HEK293 (cell line): Measurements from ENCODE around the gene CAPN5.

ENCODE experiments used
- CTCF ChIA-PET: fragments of 350-600 bp; formaldehyde crosslinking; extraction: SDS; loops from one replicate; lab custom pipeline; 2021; ENCODE audit warnings: antibody characterized with exemption; lab: Yijun Ruan, JAX
- POLR2A ChIA-PET: fragments of 300-600 bp; formaldehyde crosslinking; extraction: SDS; loops from one replicate; lab custom pipeline; 2020; ENCODE audit warnings: antibody characterized with exemption, inconsistent platforms; lab: Yijun Ruan, JAX
- H3K27ac ChIP-seq: fragments of 200-500 bp; sonication (Bioruptor generic); 2 replicates; pipeline ENCODE4 v1.5.1; 2014; ENCODE audit warnings: low read depth, low read length, control low read depth, inconsistent platforms; ENCODE audit errors: extremely low read depth
- H3K36me3 ChIP-seq, 2 experiments: fragments of 200-500 bp in 1 of 2; sonication (Bioruptor generic) in 1 of 2; 1 replicate in 1 of 2; 2 replicates in 1 of 2; pipeline ENCODE4 v1.5.1; 2014 to 2017; ENCODE audit warnings: inconsistent platforms in 2 of 2, low read length in 2 of 2; ENCODE audit not compliant: control insufficient read depth in 2 of 2, insufficient read depth in 1 of 2
- H3K4me1 ChIP-seq: fragments of 200-500 bp; sonication (Bioruptor generic); 2 replicates; pipeline ENCODE4 v1.5.1; 2014; ENCODE audit warnings: mild to moderate bottlenecking, low read length, inconsistent platforms; ENCODE audit not compliant: control insufficient read depth, insufficient read depth
- H3K4me3 ChIP-seq: 2 replicates; pipeline ENCODE4 v1.5.1; 2011; ENCODE audit warnings: low read depth, mild to moderate bottlenecking, control low read depth, low read length, moderate library complexity
- H3K9me3 ChIP-seq: fragments of 200-500 bp; sonication (Bioruptor generic); 2 replicates; pipeline ENCODE4 v1.5.1; 2014; ENCODE audit warnings: low read depth, low read length, inconsistent platforms; ENCODE audit not compliant: control insufficient read depth, insufficient read depth
- BCL11B ChIP-seq: fragments of 450-650 bp; formaldehyde crosslinking; IDR thresholded peaks from 2 replicates; pipeline ENCODE4 v1.5.1; 2016; ENCODE audit warnings: low read depth, missing biosample characterization, missing genetic modification characterization
- GLI4 ChIP-seq: fragments of 450-650 bp; formaldehyde crosslinking; IDR thresholded peaks from 2 replicates; pipeline ENCODE4 v1.5.1; 2016; ENCODE audit warnings: missing biosample characterization, missing genetic modification characterization
- HOXD13 ChIP-seq: sonication (generic); formaldehyde crosslinking; IDR thresholded peaks from 2 replicates; pipeline ENCODE4 v1.8.0; 2022; ENCODE audit warnings: missing genetic modification reagents, borderline replicate concordance
- KLF8 ChIP-seq: fragments of 450-650 bp; formaldehyde crosslinking; IDR thresholded peaks from 2 replicates; pipeline ENCODE4 v1.5.1; 2016; ENCODE audit warnings: missing biosample characterization, missing genetic modification characterization
- TCF7L2 ChIP-seq: IDR thresholded peaks from 2 replicates; pipeline ENCODE4 v1.6.1; 2011; ENCODE audit warnings: low read depth, mild to moderate bottlenecking, inconsistent platforms, low read length, moderate library complexity, borderline replicate concordance
- YY2 ChIP-seq: fragments of 450-650 bp; formaldehyde crosslinking; IDR thresholded peaks from 2 replicates; pipeline ENCODE4 v1.5.1; 2016; ENCODE audit warnings: missing biosample characterization, missing genetic modification characterization
- ZFP37 ChIP-seq: fragments of 450-650 bp; formaldehyde crosslinking; IDR thresholded peaks from 2 replicates; pipeline ENCODE4 v1.5.1; 2016; ENCODE audit warnings: missing biosample characterization, missing genetic modification characterization
- ZFP41 ChIP-seq: fragments of 450-650 bp; formaldehyde crosslinking; IDR thresholded peaks from 2 replicates; pipeline ENCODE4 v1.5.1; 2016; ENCODE audit warnings: missing biosample characterization, missing genetic modification characterization, borderline replicate concordance
- ZFP69B ChIP-seq: fragments of 450-650 bp; formaldehyde crosslinking; IDR thresholded peaks from 2 replicates; pipeline ENCODE4 v1.5.1; 2016; ENCODE audit warnings: missing biosample characterization, missing genetic modification characterization
- ZNF114 ChIP-seq: fragments of 450-650 bp; formaldehyde crosslinking; IDR thresholded peaks from 2 replicates; pipeline ENCODE4 v1.5.0; 2017; ENCODE audit warnings: missing biosample characterization, missing genetic modification characterization
- ZNF175 ChIP-seq: fragments of 450-650 bp; formaldehyde crosslinking; IDR thresholded peaks from 2 replicates; pipeline ENCODE4 v1.5.1; 2016; ENCODE audit warnings: missing biosample characterization, missing genetic modification characterization
- ZNF19 ChIP-seq: fragments of 450-650 bp; formaldehyde crosslinking; IDR thresholded peaks from 2 replicates; pipeline ENCODE4; 2016; ENCODE audit warnings: missing biosample characterization, missing genetic modification characterization, low read depth
- ZNF335 ChIP-seq: fragments of 450-650 bp; formaldehyde crosslinking; conservative IDR thresholded peaks from 2 replicates; pipeline ENCODE4 v1.5.1; 2016; ENCODE audit warnings: missing biosample characterization, missing genetic modification characterization
- ZNF426 ChIP-seq: fragments of 450-650 bp; formaldehyde crosslinking; IDR thresholded peaks from 2 replicates; pipeline ENCODE4 v1.5.1; 2017; ENCODE audit warnings: missing biosample characterization, missing genetic modification characterization, mild to moderate bottlenecking, inconsistent platforms, moderate library complexity
- ZNF433 ChIP-seq: fragments of 450-650 bp; formaldehyde crosslinking; IDR thresholded peaks from 2 replicates; pipeline ENCODE4 v1.5.1; 2016; ENCODE audit warnings: missing biosample characterization, missing genetic modification characterization, low read depth
- ZNF626 ChIP-seq: fragments of 450-650 bp; sonication (Bioruptor Pico); formaldehyde crosslinking; IDR thresholded peaks from 2 replicates; pipeline ENCODE4 v1.5.1; 2018; ENCODE audit warnings: missing biosample characterization, missing genetic modification characterization, inconsistent platforms
- ZNF629 ChIP-seq: fragments of 450-650 bp; formaldehyde crosslinking; IDR thresholded peaks from 2 replicates; pipeline ENCODE4 v1.5.1; 2017; ENCODE audit warnings: missing biosample characterization, missing genetic modification characterization
- ZNF707 ChIP-seq: fragments of 450-650 bp; formaldehyde crosslinking; IDR thresholded peaks from 2 replicates; pipeline ENCODE4 v1.5.1; 2016; ENCODE audit warnings: missing biosample characterization, missing genetic modification characterization
- ZNF792 ChIP-seq: fragments of 450-650 bp; formaldehyde crosslinking; IDR thresholded peaks from 2 replicates; pipeline ENCODE4 v1.5.1; 2016; ENCODE audit warnings: missing biosample characterization, missing genetic modification characterization
- ZNF843 ChIP-seq: fragments of 450-650 bp; formaldehyde crosslinking; IDR thresholded peaks from 2 replicates; pipeline ENCODE4 v1.5.1; 2016; ENCODE audit warnings: missing biosample characterization, missing genetic modification characterization
- TF ChIP-seq, protein P1 (sequence below): fragments of 450-650 bp; formaldehyde crosslinking; IDR thresholded peaks from 2 replicates; pipeline ENCODE4 v1.5.1; 2016; ENCODE audit warnings: missing biosample characterization, missing genetic modification characterization
- TF ChIP-seq, protein P2 (sequence below): fragments of 450-650 bp; IDR thresholded peaks from 2 replicates; pipeline ENCODE4 v1.5.1; 2018; ENCODE audit warnings: missing biosample characterization, missing genetic modification characterization

The CAPN5 gene

DNA sequence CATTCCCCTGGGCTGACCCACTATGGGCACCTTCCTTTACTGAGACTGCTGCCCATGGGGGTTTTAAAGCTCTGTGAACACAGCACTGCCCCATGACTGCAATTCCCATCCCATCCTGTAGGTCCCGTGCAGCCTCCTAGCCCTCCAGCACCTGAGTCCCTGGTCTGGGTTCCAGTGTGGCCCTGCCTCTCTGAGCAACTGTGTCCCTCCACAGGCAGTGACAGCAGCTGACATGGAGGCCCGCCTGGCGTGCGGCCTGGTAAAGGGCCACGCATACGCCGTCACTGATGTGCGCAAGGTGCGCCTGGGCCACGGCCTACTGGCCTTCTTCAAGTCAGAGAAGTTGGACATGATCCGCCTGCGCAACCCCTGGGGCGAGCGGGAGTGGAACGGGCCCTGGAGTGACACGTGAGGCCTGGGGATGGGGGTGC lies 48.4 kb downstream of the CAPN5 start:
- H3K4me1 ChIP-seq: no peaks in the 10 kb centered on the region
- POLR2A ChIA-PET: no interaction called here
- CTCF ChIA-PET: interaction anchor here (0.7 to 2.9 kb wide), 6 partner anchors 12 to 497 kb away, joined by 3 to 15 read pairs (median 4); partner anchors contain the start of gene MYO7A
- no peak overlapping the region for H3K27ac ChIP-seq
- H3K4me3 ChIP-seq: no peak overlapping the region
- no peaks in the 10 kb centered on the region for H3K9me3 ChIP-seq
- TF ChIP-seq, protein P1, sequence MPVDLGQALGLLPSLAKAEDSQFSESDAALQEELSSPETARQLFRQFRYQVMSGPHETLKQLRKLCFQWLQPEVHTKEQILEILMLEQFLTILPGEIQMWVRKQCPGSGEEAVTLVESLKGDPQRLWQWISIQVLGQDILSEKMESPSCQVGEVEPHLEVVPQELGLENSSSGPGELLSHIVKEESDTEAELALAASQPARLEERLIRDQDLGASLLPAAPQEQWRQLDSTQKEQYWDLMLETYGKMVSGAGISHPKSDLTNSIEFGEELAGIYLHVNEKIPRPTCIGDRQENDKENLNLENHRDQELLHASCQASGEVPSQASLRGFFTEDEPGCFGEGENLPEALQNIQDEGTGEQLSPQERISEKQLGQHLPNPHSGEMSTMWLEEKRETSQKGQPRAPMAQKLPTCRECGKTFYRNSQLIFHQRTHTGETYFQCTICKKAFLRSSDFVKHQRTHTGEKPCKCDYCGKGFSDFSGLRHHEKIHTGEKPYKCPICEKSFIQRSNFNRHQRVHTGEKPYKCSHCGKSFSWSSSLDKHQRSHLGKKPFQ (tag by site-specific recombination): no peak
- TF ChIP-seq ZNF843: no peak
- no peak for TF ChIP-seq YY2 (tag by site-specific recombination)
- no peak for TF ChIP-seq GLI4
- TF ChIP-seq ZNF707: no peak
- no peak for TF ChIP-seq ZNF792 (tag by site-specific recombination)
- no peak for TF ChIP-seq ZFP69B (tag by site-specific recombination)
- TF ChIP-seq ZNF19 (tag by site-specific recombination): no peak
- no peaks in the 10 kb centered on the region for H3K36me3 ChIP-seq

DNA sequence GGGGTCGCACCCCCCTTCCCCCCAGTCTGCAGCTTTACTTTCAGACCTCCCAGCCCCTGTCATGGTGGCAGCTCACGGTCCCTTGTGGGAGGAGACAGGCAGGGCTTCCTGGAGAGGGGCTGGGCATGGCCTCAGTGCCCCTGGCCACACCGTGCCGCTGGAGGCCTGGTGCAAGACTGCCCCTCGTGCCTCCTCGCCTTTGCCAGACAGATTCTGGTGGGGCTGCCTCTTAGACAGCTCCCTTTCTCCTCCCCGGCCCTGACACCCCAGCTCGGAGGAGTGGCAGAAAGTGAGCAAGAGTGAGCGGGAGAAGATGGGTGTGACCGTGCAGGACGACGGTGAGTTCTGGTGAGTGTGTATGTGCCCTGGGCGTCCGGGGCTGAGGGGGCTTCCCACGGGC lies 49.2 kb downstream of the CAPN5 start:
- ChIA-PET CTCF (interaction anchor here (0.7 kb wide), 1 partner anchor 14 kb away, joined by 3 read pairs; no protein-coding TSS in a partner anchor), POLR2A (no interaction called here)
- no peaks in the 10 kb centered on the region for H3K36me3 ChIP-seq
- TF ChIP-seq ZNF426 (tag by site-specific recombination) (no peak), BCL11B (tag by site-specific recombination) (no peak), HOXD13 (CRISPR knock-in tag) (no peak), ZNF335 (tag by site-specific recombination) (no peak), ZFP41 (no peak), ZNF629 (tag by site-specific recombination) (no peak), ZFP37 (tag by site-specific recombination) (no peak), ZNF175 (tag by site-specific recombination) (no peak), ZNF626 (no peak), TCF7L2 (no peak), ZNF114 (no peak), KLF8 (tag by site-specific recombination) (no peak), ZNF433 (tag by site-specific recombination) (no peak)
- TF ChIP-seq, protein P2, sequence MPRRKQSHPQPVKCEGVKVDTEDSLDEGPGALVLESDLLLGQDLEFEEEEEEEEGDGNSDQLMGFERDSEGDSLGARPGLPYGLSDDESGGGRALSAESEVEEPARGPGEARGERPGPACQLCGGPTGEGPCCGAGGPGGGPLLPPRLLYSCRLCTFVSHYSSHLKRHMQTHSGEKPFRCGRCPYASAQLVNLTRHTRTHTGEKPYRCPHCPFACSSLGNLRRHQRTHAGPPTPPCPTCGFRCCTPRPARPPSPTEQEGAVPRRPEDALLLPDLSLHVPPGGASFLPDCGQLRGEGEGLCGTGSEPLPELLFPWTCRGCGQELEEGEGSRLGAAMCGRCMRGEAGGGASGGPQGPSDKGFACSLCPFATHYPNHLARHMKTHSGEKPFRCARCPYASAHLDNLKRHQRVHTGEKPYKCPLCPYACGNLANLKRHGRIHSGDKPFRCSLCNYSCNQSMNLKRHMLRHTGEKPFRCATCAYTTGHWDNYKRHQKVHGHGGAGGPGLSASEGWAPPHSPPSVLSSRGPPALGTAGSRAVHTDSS (tag by site-specific recombination): no peak
- TF ChIP-seq, protein P1 (tag by site-specific recombination): no peak
- H3K9me3 ChIP-seq: no peaks in the 10 kb centered on the region
- no peaks in the 10 kb centered on the region for H3K4me1 ChIP-seq
- H3K27ac ChIP-seq: no peak overlapping the region
- H3K4me3 ChIP-seq: no peak overlapping the region
